Right kidney (tissue), 1 donor: Measurements from ENCODE around the gene KLK5.
"Not testable (repeated sequence)": the region's sequence is repeated elsewhere in the genome, so short reads cannot be mapped to it uniquely, and the experiment has no call there.

ENCODE experiments used
- DNase-seq: peaks from one replicate; pipeline ENCODE4 v3.0.0-alpha.2; 2016

KLK5 gene

GRCh38 chr19:50921426-50922316, 31.2 kb downstream of the KLK5 start:
- no peak for DNase-seq

- no peak for DNase-seq
Measured at GRCh38 chr19:50916069-50916468, 36.8 kb downstream of the KLK5 start.

GRCh38 chr19:50912727-50913716, 39.8 kb downstream of the KLK5 start:
- no peak for DNase-seq

GRCh38 chr19:50912102-50912599, 40.7 kb downstream of the KLK5 start:
- no peak for DNase-seq

- no peak for DNase-seq
Measured at GRCh38 chr19:50911206-50912101, 41.4 kb downstream of the KLK5 start, which contains the start of gene KLK4. TSS of gene KLK4 (minus strand) at chr19:50911395. CDS start at chr19:50910738, 657 bp downstream.

- no peak for DNase-seq
Measured at GRCh38 chr19:50910722-50911121, 42.1 kb downstream of the KLK5 start.

- peak; percentile 44 for DNase-seq
Measured at GRCh38 chr19:50909240-50910070, 43.4 kb downstream of the KLK5 start.

- no peak for DNase-seq
Measured at GRCh38 chr19:50908336-50908735, 44.5 kb downstream of the KLK5 start.

- no peak for DNase-seq
Measured at GRCh38 chr19:50906217-50906616, 46.6 kb downstream of the KLK5 start.

- no peak for DNase-seq
Measured at GRCh38 chr19:50902640-50903039, 50.2 kb downstream of the KLK5 start.

GRCh38 chr19:50899569-50899968, 53.3 kb downstream of the KLK5 start:
- DNase-seq: no peak

- no peak for DNase-seq
Measured at GRCh38 chr19:50898018-50898417, 54.8 kb downstream of the KLK5 start.

- no peak for DNase-seq
Measured at GRCh38 chr19:50897612-50898011, 55.2 kb downstream of the KLK5 start.

GRCh38 chr19:50897191-50897607, 55.6 kb downstream of the KLK5 start:
- DNase-seq: no peak

- DNase-seq: no peak
Measured at GRCh38 chr19:50896591-50897190, 56.1 kb downstream of the KLK5 start.

GRCh38 chr19:50896089-50896590, 56.7 kb downstream of the KLK5 start:
- DNase-seq: not testable (repeated sequence)

- no peak for DNase-seq
Measured at GRCh38 chr19:50894478-50895356, 58.1 kb downstream of the KLK5 start.
